Neuronal stem cell (in vitro differentiated cells): ENCODE data around the gene NCAPD2.
"Not testable (repeated sequence)": the region's sequence is repeated elsewhere in the genome, so short reads cannot be mapped to it uniquely, and the experiment has no call there.

ENCODE experiments used
- DNase-seq: peaks from one replicate; pipeline ENCODE4 v3.0.0-alpha.2; 2013; ENCODE audit warnings: low spot score
- H2AFZ ChIP-seq: one replicate; pipeline ENCODE4 v1.6.1; 2013; ENCODE audit warnings: mild to moderate bottlenecking, low read length, inconsistent platforms
- H2AK5ac ChIP-seq: 2 replicates; pipeline ENCODE4 v1.6.1; 2013; ENCODE audit warnings: low read depth, mild to moderate bottlenecking, inconsistent platforms, low read length, moderate library complexity, mixed read lengths
- H2BK120ac ChIP-seq: 2 replicates; pipeline ENCODE4 v1.6.1; 2013; ENCODE audit warnings: low read depth, mild to moderate bottlenecking, inconsistent platforms, low read length, moderate library complexity, mixed read lengths
- H2BK12ac ChIP-seq: one replicate; pipeline ENCODE4 v1.6.1; 2013; ENCODE audit warnings: low read length, inconsistent platforms
- H2BK15ac ChIP-seq: 2 replicates; pipeline ENCODE4 v1.6.1; 2013; ENCODE audit warnings: mild to moderate bottlenecking, low read length, inconsistent platforms, mixed read lengths
- H2BK5ac ChIP-seq: one replicate; pipeline ENCODE4 v1.6.1; 2013; ENCODE audit warnings: inconsistent platforms, mild to moderate bottlenecking, low read length, moderate library complexity
- H3K14ac ChIP-seq: one replicate; pipeline ENCODE4 v1.6.1; 2013; ENCODE audit warnings: low read length, inconsistent platforms
- H3K18ac ChIP-seq: 2 replicates; pipeline ENCODE4 v1.6.1; 2013; ENCODE audit warnings: low read length, inconsistent platforms
- H3K23ac ChIP-seq: 2 replicates; pipeline ENCODE4 v1.6.1; 2013; ENCODE audit warnings: low read depth, mild to moderate bottlenecking, mixed read lengths, low read length, inconsistent platforms; ENCODE audit not compliant: poor library complexity
- H3K27ac ChIP-seq: replicated peaks from 3 replicates; pipeline ENCODE4 v1.5.1; 2013; ENCODE audit warnings: low read length, inconsistent platforms
- H3K27me3 ChIP-seq, 3 experiments: 2 replicates each; pipeline ENCODE4 v1.6.1; 2013; ENCODE audit warnings: low read length in 3 of 3, mild to moderate bottlenecking in 2 of 3, inconsistent platforms in 1 of 3, low read depth in 1 of 3, mixed read lengths in 1 of 3, moderate library complexity in 1 of 3; ENCODE audit not compliant: control insufficient read depth in 3 of 3, insufficient read depth in 3 of 3
- H3K36me3 ChIP-seq, 2 donors: replicated peaks in 1 of 2; 2 replicates each; pipeline ENCODE4 v1.6.1; 2013; ENCODE audit warnings: low read length in 2 of 2; ENCODE audit not compliant: control insufficient read depth in 2 of 2, insufficient read depth in 2 of 2
- H3K4ac ChIP-seq: 2 replicates; pipeline ENCODE4 v1.6.1; 2013; ENCODE audit warnings: inconsistent platforms, mild to moderate bottlenecking, low read length, moderate library complexity
- H3K4me1 ChIP-seq, 2 donors: 1 replicate in 1 of 2; 2 replicates in 1 of 2; pipeline ENCODE4 v1.6.1; 2013; ENCODE audit warnings: low read length in 2 of 2, low read depth in 1 of 2; ENCODE audit not compliant: control insufficient read depth in 2 of 2, insufficient read depth in 1 of 2
- H3K4me2 ChIP-seq: one replicate; pipeline ENCODE4 v1.6.1; 2013; ENCODE audit warnings: mild to moderate bottlenecking, low read length, inconsistent platforms; ENCODE audit not compliant: insufficient read depth, poor library complexity, severe bottlenecking
- H3K4me3 ChIP-seq, 2 donors: 2 replicates each; pipeline ENCODE4 v1.5.1; 2013; ENCODE audit warnings: low read length in 2 of 2, mild to moderate bottlenecking in 2 of 2, inconsistent platforms in 1 of 2, moderate library complexity in 1 of 2
- H3K79me1 ChIP-seq: one replicate; pipeline ENCODE4 v1.6.1; 2013; ENCODE audit warnings: low read depth, mild to moderate bottlenecking, inconsistent platforms, low read length, moderate library complexity
- H3K9ac ChIP-seq: one replicate; pipeline ENCODE4 v1.6.1; 2013; ENCODE audit warnings: mild to moderate bottlenecking, low read depth, low read length, inconsistent platforms; ENCODE audit not compliant: poor library complexity
- H3K9me3 ChIP-seq, 2 donors: replicated peaks in 1 of 2; 2 replicates each; pipeline versions ENCODE3 to v1.6.1; 2013; ENCODE audit warnings: low read length in 2 of 2, mild to moderate bottlenecking in 2 of 2, inconsistent platforms in 1 of 2, low read depth in 1 of 2, mixed read lengths in 1 of 2, moderate library complexity in 1 of 2; ENCODE audit not compliant: control insufficient read depth in 2 of 2, insufficient read depth in 1 of 2
- H4K8ac ChIP-seq: one replicate; pipeline ENCODE4 v1.6.1; 2013; ENCODE audit warnings: low read depth, mild to moderate bottlenecking, inconsistent platforms, low read length, moderate library complexity
- H4K91ac ChIP-seq: one replicate; pipeline ENCODE4 v1.6.1; 2013; ENCODE audit warnings: low read length, low read depth, mild to moderate bottlenecking, inconsistent platforms; ENCODE audit not compliant: poor library complexity
- WGBS, 2 donors: extraction: QIAGEN DNeasy Blood & Tissue Kit; methylation state at CpG; one replicate each; pipeline ENCODE4 v1.1.7; 2013; ENCODE audit warnings: missing lambda C conversion rate in 2 of 2, mixed read lengths in 1 of 2; ENCODE audit not compliant: insufficient read length in 2 of 2, insufficient replicate concordance in 1 of 2; ENCODE audit errors: extremely low coverage in 2 of 2; 5-methylcytosine and 5-hydroxymethylcytosine counted together

The NCAPD2 gene

GRCh38 chr12:6556496-6556817 is 62.6 kb downstream of the NCAPD2 start:
- no CpG with 5 or more reads among the region's 7 CpGs for WGBS, 2 donors
- H3K4me2 ChIP-seq, result not testable (repeated sequence)

GRCh38 chr12:6556857-6557256 is 63.0 kb downstream of the NCAPD2 start:
- WGBS, 2 donors, result no CpG with 5 or more reads among the region's 4 CpGs
- H4K8ac ChIP-seq, result no peak overlapping the region
- H3K36me3 ChIP-seq, result peaks cover 40 to 64% of the 10 kb centered on the region in 2 donors
- H2AK5ac ChIP-seq, result no peak overlapping the region
- peaks cover 7 to 15% of the 10 kb centered on the region in 2 donors for H3K4me1 ChIP-seq
- no peak overlapping the region for H3K4ac ChIP-seq
- no peaks in the 10 kb centered on the region for H3K9me3 ChIP-seq
- H3K79me1 ChIP-seq, result peaks cover 5% of the 10 kb centered on the region
- H2BK15ac ChIP-seq, result no peak overlapping the region
- H2BK120ac ChIP-seq, result no peak overlapping the region
- H2BK5ac ChIP-seq, result no peak overlapping the region
- DNase-seq, result no peak
- no peak overlapping the region for H3K27ac ChIP-seq
- H3K9ac ChIP-seq, result no peak overlapping the region
- no peak overlapping the region for H3K4me3 ChIP-seq
- no peaks in the 10 kb centered on the region for H3K27me3 ChIP-seq
- H2BK12ac ChIP-seq, result no peak overlapping the region
- H4K91ac ChIP-seq, result no peak overlapping the region
- no peak overlapping the region for H3K4me2 ChIP-seq
- no peak overlapping the region for H3K14ac ChIP-seq
- no peak overlapping the region for H3K18ac ChIP-seq
- no peak overlapping the region for H2AFZ ChIP-seq
- H3K23ac ChIP-seq, result no peak overlapping the region

More at GRCh38 chr12:6556496-6556817, 62.6 kb downstream of the NCAPD2 start:
- not testable (repeated sequence) for H4K8ac ChIP-seq, H3K27me3 ChIP-seq, H3K23ac ChIP-seq, H3K4me3 ChIP-seq, H3K27ac ChIP-seq, DNase-seq, H3K9me3 ChIP-seq, H2BK15ac ChIP-seq, H3K14ac ChIP-seq, H2BK5ac ChIP-seq, H2BK12ac ChIP-seq, H3K4ac ChIP-seq, H3K9ac ChIP-seq, H3K18ac ChIP-seq, H3K79me1 ChIP-seq, H2AK5ac ChIP-seq, H4K91ac ChIP-seq, H2AFZ ChIP-seq, H2BK120ac ChIP-seq
- Histone ChIP-seq H3K4me1 (peaks cover 7 to 15% of the 10 kb centered on the region in 2 donors), H3K36me3 (peaks cover 37 to 64% of the 10 kb centered on the region in 2 donors)

GRCh38 chr12:6558014-6558760 is 64.3 kb downstream of the NCAPD2 start:
- not testable (repeated sequence) for H3K4ac ChIP-seq, H2AFZ ChIP-seq, H3K14ac ChIP-seq, H3K9me3 ChIP-seq, H3K27me3 ChIP-seq, H3K18ac ChIP-seq, H2BK12ac ChIP-seq, H3K79me1 ChIP-seq, H3K23ac ChIP-seq, H3K27ac ChIP-seq, H4K8ac ChIP-seq, H3K4me3 ChIP-seq, DNase-seq, H2BK5ac ChIP-seq, H3K4me2 ChIP-seq, H2BK120ac ChIP-seq, H2BK15ac ChIP-seq, H4K91ac ChIP-seq, H2AK5ac ChIP-seq, H3K9ac ChIP-seq
- H3K36me3 ChIP-seq, result peaks cover 44 to 68% of the 10 kb centered on the region in 2 donors
- WGBS, 2 donors, result no CpG with 5 or more reads among the region's 14 CpGs
- peaks cover 7 to 15% of the 10 kb centered on the region in 2 donors for H3K4me1 ChIP-seq

- Histone ChIP-seq H3K36me3 (peaks cover 49 to 76% of the 10 kb centered on the region in 2 donors), H3K79me1 (no peaks in the 10 kb centered on the region), H3K14ac (no peak overlapping the region), H3K27ac (no peak overlapping the region), H3K9ac (no peak overlapping the region), H4K8ac (no peak overlapping the region), H2AFZ (no peak overlapping the region), H3K4ac (no peak overlapping the region), H3K23ac (no peak overlapping the region), H3K9me3 (no peaks in the 10 kb centered on the region), H3K4me3 (no peak overlapping the region), H2BK12ac (no peak overlapping the region), H2BK5ac (no peak overlapping the region), H2BK15ac (no peak overlapping the region), H3K27me3 (no peaks in the 10 kb centered on the region), H4K91ac (no peak overlapping the region), H3K4me1 (peaks cover 3 to 6% of the 10 kb centered on the region in 2 donors), H2AK5ac (no peak overlapping the region), H3K4me2 (no peak overlapping the region), H3K18ac (no peak overlapping the region), H2BK120ac (no peak overlapping the region)
- DNase-seq, result no peak
- WGBS, 2 donors, result no CpG with 5 or more reads among the region's 1 CpG
These were observed 65.6 kb downstream of the NCAPD2 start for GRCh38 chr12:6559500-6559899.
